Progenitor cell of endocrine pancreas (in vitro differentiated cells): Measurements from ENCODE around the gene GJB6. TPM values are rescaled to one million over a fixed set of nuclear protein-coding genes. Genes with fewer than 3 reads are reported as not detected.
A peak's percentile ranks its signal among the peaks of the same experiment; 100 is the strongest.

Experiments
- DNase-seq: peaks from one replicate; pipeline ENCODE4 v3.0.0; 2021; ENCODE audit warnings: low spot score; ENCODE audit not compliant: unreplicated experiment
- H3K27ac Mint-ChIP-seq: 2 replicates; pipeline ENCODE4 v1.8.0; 2021; ENCODE audit warnings: mild to moderate bottlenecking, moderate library complexity, mixed read lengths
- H3K27me3 Mint-ChIP-seq: 2 replicates; pipeline ENCODE4 v1.8.0; 2021; ENCODE audit warnings: mixed read lengths
- H3K36me3 Mint-ChIP-seq: 2 replicates; pipeline ENCODE4 v1.8.0; 2022; ENCODE audit warnings: mixed read lengths; ENCODE audit not compliant: insufficient read depth
- H3K4me1 Mint-ChIP-seq: 2 replicates; pipeline ENCODE4 v1.8.0; 2021; ENCODE audit warnings: low read depth, mixed read lengths
- H3K4me3 Mint-ChIP-seq: 2 replicates; pipeline ENCODE4 v1.8.0; 2021; ENCODE audit warnings: low read depth, mild to moderate bottlenecking, moderate library complexity, mixed read lengths
- H3K9me3 Mint-ChIP-seq: 2 replicates; pipeline ENCODE4 v1.8.0; 2021; ENCODE audit warnings: low read depth, mixed read lengths
- total RNA-seq: library from RNA; stranded (reverse); gene quantifications from 2 replicates; pipeline ENCODE4 v1.2.1, GENCODE V29; 2021
- TF ChIP-seq, protein P1 (sequence below): fragments of 200-600 bp; sonication (generic); IDR thresholded peaks from one replicate; pipeline ENCODE4 v1.5.0; 2021; ENCODE audit warnings: antibody characterized with exemption, mild to moderate bottlenecking; ENCODE audit not compliant: unreplicated experiment

GJB6 gene
- total RNA-seq, 1 donor from 2014 or later = 1.5 TPM

DNA sequence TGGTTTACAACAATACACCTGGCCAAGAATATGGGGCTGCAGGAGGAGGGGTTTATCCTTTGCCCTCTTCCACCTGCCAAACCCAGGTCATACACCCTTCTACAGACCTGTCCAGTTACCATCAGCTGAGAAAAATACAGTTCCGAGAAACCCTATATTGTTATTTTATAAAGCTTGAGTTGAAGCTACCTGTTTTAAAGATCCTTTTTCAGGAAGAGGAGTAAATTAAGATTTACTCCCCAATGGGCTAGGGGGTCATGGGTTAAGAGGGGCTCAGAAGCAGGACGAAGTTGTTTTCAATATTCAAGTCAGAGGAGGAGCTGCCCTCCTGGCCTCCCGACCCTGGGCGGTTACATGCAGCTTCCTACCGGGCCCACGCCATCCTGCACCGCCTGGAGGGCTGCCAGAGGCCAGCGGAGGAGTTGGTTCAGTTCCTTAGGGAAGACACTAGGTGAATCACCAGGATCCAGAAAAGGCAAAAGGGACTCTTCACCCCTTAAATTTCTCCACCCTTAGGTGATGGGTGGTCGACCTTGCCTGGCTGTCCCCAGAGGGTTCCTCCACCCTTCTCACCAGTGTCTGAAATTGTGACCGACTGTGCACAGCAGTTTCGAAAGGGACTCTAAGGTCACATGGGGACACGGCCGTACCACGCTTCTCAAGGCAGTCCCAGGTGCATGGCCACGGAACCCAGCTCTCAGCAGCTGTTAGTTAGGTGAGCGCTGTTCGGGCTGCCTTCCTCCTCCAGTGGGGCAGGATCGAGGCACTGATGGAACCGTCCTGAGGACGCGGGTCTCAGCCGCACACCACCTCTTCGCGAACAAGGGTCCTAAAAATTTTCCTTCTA, 40.6 kb downstream of the GJB6 start:
- TF ChIP-seq, protein P1, sequence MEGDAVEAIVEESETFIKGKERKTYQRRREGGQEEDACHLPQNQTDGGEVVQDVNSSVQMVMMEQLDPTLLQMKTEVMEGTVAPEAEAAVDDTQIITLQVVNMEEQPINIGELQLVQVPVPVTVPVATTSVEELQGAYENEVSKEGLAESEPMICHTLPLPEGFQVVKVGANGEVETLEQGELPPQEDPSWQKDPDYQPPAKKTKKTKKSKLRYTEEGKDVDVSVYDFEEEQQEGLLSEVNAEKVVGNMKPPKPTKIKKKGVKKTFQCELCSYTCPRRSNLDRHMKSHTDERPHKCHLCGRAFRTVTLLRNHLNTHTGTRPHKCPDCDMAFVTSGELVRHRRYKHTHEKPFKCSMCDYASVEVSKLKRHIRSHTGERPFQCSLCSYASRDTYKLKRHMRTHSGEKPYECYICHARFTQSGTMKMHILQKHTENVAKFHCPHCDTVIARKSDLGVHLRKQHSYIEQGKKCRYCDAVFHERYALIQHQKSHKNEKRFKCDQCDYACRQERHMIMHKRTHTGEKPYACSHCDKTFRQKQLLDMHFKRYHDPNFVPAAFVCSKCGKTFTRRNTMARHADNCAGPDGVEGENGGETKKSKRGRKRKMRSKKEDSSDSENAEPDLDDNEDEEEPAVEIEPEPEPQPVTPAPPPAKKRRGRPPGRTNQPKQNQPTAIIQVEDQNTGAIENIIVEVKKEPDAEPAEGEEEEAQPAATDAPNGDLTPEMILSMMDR = no peak
- Mint-ChIP-seq H3K27me3 (peaks cover 80% of the 10 kb centered on the region), H3K36me3 (no peaks in the 10 kb centered on the region), H3K4me1 (peaks cover 9% of the 10 kb centered on the region), H3K4me3 (peak overlapping the region; percentile 70), H3K9me3 (no peaks in the 10 kb centered on the region), H3K27ac (no peak overlapping the region)
- DNase-seq = no peak

DNA sequence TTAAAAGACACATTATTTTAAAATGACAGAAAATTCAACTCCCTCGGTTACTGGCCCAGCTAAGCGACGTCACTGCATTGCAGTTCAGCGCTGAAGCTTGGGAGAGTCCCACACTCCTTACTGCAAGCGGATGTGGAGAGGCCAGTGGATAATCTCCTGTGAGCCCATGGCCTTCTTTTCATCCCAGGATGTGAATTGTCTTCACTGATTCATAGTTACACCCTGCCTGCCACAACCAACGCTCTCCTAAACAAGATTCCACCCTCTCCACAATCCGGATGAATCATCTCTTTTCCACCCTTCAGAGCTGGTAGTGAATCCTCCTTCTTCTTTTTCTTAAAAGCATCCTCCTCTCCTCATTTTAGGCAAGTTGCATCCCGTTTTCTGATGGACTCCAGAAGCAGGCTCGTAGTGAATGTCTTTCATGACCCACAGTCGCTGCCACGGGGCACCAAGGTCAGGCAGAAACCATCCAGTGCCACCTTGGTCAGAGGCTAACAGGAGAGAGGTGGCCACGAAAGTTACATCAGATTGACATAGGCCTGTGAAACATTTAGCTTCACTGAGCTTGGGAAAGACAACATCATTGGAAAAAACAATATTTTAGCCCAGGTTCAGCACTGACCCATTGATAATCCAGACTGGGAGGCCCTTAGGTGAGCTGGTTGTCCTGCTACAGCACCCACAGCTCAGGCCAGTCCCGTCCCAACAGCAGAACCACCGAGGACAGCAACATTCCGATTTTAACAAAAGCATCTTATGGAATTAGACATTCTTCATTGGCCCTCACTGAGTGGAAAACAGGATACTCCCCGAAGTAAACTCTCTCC, 41.4 kb downstream of the GJB6 start:
- TF ChIP-seq, protein P1 = no peak
- H3K4me1 Mint-ChIP-seq = peaks cover 9% of the 10 kb centered on the region
- H3K9me3 Mint-ChIP-seq = no peaks in the 10 kb centered on the region
- DNase-seq = no peak
- no peak overlapping the region for H3K27ac Mint-ChIP-seq
- no peaks in the 10 kb centered on the region for H3K36me3 Mint-ChIP-seq
- peaks cover 72% of the 10 kb centered on the region for H3K27me3 Mint-ChIP-seq
- no peak overlapping the region for H3K4me3 Mint-ChIP-seq

DNA sequence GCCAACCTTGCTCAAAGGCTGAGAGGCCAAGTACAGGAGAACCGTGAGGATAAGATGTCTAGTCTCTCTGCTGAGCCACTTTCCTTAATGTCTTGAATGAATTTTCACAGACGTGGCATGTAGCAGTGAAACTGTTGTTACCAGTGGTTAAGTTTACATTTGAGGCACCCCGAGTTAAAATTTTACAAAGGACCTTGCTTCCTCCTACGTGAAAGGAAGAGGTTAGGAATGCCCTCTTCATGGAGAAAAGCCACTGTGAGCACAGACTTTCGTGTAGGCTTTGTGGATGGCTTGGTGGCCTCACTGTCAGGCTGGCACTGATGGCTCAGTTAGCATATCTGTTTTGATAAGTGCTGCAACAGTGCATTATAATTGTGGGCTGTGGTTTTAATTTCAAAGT, 42.0 kb downstream of the GJB6 start:
- no peak for DNase-seq
- Mint-ChIP-seq H3K4me3 (no peak overlapping the region), H3K27me3 (peaks cover 70% of the 10 kb centered on the region), H3K27ac (no peak overlapping the region), H3K9me3 (no peaks in the 10 kb centered on the region), H3K36me3 (no peaks in the 10 kb centered on the region), H3K4me1 (peaks cover 11% of the 10 kb centered on the region)
- TF ChIP-seq, protein P1 = no peak

- no peak overlapping the region for H3K4me3 Mint-ChIP-seq
- TF ChIP-seq, protein P1 = peak; percentile 40
- H3K36me3 Mint-ChIP-seq = no peaks in the 10 kb centered on the region
- H3K9me3 Mint-ChIP-seq = no peaks in the 10 kb centered on the region
- H3K27me3 Mint-ChIP-seq = peaks cover 62% of the 10 kb centered on the region
- DNase-seq = no peak
- no peak overlapping the region for H3K27ac Mint-ChIP-seq
- peaks cover 7% of the 10 kb centered on the region for H3K4me1 Mint-ChIP-seq
These were observed 43.2 kb downstream of the GJB6 start for GRCh38 chr13:20188667-20189553.

DNA sequence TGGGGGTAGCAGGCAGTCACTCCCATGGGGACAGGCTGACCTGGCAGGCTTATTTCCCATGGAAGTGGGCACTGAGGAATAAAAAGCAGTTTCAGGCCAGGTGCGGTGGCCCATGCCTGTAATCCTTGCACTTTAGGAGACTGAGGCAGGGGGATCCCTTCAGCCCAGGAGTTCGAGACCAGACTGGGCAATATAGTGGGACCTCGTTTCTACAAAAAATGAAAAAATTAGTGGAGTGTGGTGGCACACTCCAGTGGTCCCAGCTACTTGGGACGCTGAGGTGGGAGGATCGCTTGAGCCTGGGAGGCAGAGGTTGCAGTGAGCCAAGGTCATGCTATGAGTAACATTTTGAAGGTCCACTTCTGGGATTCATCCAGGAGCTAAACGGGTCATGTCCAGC, 45.3 kb downstream of the GJB6 start:
- TF ChIP-seq, protein P1 = no peak
- Mint-ChIP-seq H3K4me3 (no peak overlapping the region), H3K36me3 (no peaks in the 10 kb centered on the region), H3K4me1 (peaks cover 3% of the 10 kb centered on the region), H3K9me3 (no peaks in the 10 kb centered on the region), H3K27me3 (peaks cover 53% of the 10 kb centered on the region), H3K27ac (no peak overlapping the region)
- DNase-seq = no peak
